IgD-negative memory B cell (primary cell): ENCODE data around the gene MIPEP. TPM values are rescaled to one million over a fixed set of nuclear protein-coding genes. Genes with fewer than 3 reads are reported as not detected.

Experiments
- H3K27ac Mint-ChIP-seq, 3 donors: one replicate each; pipeline ENCODE4 v1.8.0; 2020 to 2022; ENCODE audit warnings: mild to moderate bottlenecking in 3 of 3, mixed read lengths in 3 of 3, moderate library complexity in 1 of 3
- H3K27me3 Mint-ChIP-seq: one replicate; pipeline ENCODE4 v1.8.0; 2021; ENCODE audit warnings: mixed read lengths
- H3K36me3 Mint-ChIP-seq: one replicate; pipeline ENCODE4 v1.8.0; 2020; ENCODE audit warnings: mild to moderate bottlenecking, mixed read lengths
- H3K4me1 Mint-ChIP-seq, 3 donors: one replicate each; pipeline ENCODE4 v1.8.0; 2020 to 2022; ENCODE audit warnings: mixed read lengths in 3 of 3, mild to moderate bottlenecking in 1 of 3
- H3K4me3 Mint-ChIP-seq, 4 donors: one replicate each; pipeline ENCODE4 v1.8.0; 2020 to 2022; ENCODE audit warnings: mild to moderate bottlenecking in 4 of 4, mixed read lengths in 4 of 4, moderate library complexity in 3 of 4
- H3K9me3 Mint-ChIP-seq, 3 donors: one replicate each; pipeline ENCODE4 v1.8.0; 2020 to 2021; ENCODE audit warnings: mixed read lengths in 3 of 3, mild to moderate bottlenecking in 1 of 3
- polyA plus RNA-seq: library from polyadenylated mRNA; unstranded; fragments of 300-500 nt; fragmentation: Illumina TruSeq; gene quantifications from one replicate; pipeline ENCODE4 v1.2.3, GENCODE V29; 2021

MIPEP gene
- polyA plus RNA-seq, 1 donor from 2014 or later, result 11.7 TPM

DNA sequence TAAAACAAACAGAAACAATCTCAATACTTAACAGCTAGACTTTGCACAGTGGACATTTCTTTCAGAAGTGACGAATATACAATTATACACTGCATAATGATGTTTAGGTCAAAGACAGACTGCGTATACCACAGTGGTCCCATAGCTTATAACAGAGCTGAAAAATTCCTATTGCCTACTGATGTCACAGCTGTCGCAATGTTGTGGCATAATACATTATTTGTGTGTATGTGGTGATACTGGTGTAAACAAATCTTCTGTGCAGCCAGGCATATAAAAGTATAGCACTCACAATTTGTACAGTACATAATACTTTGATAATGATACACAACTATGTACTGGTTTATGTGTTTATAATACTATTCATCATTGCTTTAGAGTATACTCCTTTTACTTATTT is 202.3 kb downstream of the MIPEP start:
- Mint-ChIP-seq H3K36me3 (peaks cover 3% of the 10 kb centered on the region), H3K27ac (no peak overlapping the region), H3K4me3 (no peak overlapping the region), H3K27me3 (peaks cover 2% of the 10 kb centered on the region), H3K9me3 (peaks cover 3 to 9% (median 6%) of the 10 kb centered on the region in 3 donors), H3K4me1 (peaks cover 0 to 5% (median 0%) of the 10 kb centered on the region in 3 donors)

DNA sequence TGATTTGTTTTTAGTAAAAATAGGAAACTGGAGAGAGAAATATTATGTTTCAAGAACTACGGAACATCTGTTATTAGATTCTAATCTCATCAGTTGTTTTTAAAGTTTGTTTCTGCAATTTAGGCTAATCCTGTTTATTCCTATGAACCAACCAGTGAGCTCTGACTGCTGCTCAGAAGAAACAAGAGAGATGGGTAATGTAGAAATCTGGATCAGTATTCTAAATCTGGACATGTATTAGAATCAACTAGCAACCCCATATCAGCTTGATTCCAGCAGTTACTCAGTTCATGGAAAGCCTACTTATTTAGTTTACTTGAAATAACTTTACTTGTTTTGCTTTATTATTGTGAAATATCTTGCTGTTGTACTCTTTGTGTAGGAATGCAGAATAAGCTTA is 203.8 kb downstream of the MIPEP start:
- Mint-ChIP-seq H3K27me3 (peaks cover 4% of the 10 kb centered on the region), H3K4me1 (peaks cover 0 to 5% (median 0%) of the 10 kb centered on the region in 3 donors), H3K27ac (no peak overlapping the region), H3K4me3 (no peak overlapping the region), H3K36me3 (peaks cover 3% of the 10 kb centered on the region), H3K9me3 (peaks cover 3 to 9% (median 6%) of the 10 kb centered on the region in 3 donors)

- Mint-ChIP-seq H3K27ac (no peak overlapping the region), H3K4me3 (no peak overlapping the region)
These were observed 204.6 kb downstream of the MIPEP start for GRCh38 chr13:23684647-23685046.

DNA sequence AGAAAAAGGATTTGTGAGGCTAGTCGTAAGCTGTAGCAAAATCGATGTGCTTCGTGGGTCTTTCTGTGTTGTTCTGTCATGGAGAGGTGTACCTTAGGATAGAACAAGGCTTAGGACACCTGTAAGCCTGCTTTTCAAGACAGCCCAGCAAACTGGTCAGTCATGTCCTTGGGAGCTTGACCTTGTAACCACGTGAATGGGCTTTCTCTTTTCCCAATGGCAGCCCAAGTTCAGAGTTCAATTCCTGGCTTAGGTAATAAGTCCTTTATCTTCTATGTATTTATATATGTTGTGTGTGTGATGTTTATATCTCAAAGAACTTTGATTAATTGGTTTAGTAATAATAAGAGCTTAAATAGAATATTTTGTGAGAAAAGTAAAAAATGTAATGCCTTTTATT is 206.1 kb downstream of the MIPEP start:
- H3K9me3 Mint-ChIP-seq, result peaks cover 3 to 9% (median 6%) of the 10 kb centered on the region in 3 donors
- H3K27me3 Mint-ChIP-seq, result peaks cover 4% of the 10 kb centered on the region
- H3K36me3 Mint-ChIP-seq, result peaks cover 3% of the 10 kb centered on the region
- H3K4me3 Mint-ChIP-seq, result no peak overlapping the region
- no peak overlapping the region for H3K27ac Mint-ChIP-seq
- H3K4me1 Mint-ChIP-seq, result no peaks in the 10 kb centered on the region

More at GRCh38 chr13:23684647-23685046, 204.6 kb downstream of the MIPEP start:
- H3K27me3 Mint-ChIP-seq, result peaks cover 4% of the 10 kb centered on the region
- H3K36me3 Mint-ChIP-seq, result peaks cover 3% of the 10 kb centered on the region
- H3K9me3 Mint-ChIP-seq, result peaks cover 3 to 9% (median 6%) of the 10 kb centered on the region in 3 donors
- peaks cover 0 to 5% (median 0%) of the 10 kb centered on the region in 3 donors for H3K4me1 Mint-ChIP-seq

DNA sequence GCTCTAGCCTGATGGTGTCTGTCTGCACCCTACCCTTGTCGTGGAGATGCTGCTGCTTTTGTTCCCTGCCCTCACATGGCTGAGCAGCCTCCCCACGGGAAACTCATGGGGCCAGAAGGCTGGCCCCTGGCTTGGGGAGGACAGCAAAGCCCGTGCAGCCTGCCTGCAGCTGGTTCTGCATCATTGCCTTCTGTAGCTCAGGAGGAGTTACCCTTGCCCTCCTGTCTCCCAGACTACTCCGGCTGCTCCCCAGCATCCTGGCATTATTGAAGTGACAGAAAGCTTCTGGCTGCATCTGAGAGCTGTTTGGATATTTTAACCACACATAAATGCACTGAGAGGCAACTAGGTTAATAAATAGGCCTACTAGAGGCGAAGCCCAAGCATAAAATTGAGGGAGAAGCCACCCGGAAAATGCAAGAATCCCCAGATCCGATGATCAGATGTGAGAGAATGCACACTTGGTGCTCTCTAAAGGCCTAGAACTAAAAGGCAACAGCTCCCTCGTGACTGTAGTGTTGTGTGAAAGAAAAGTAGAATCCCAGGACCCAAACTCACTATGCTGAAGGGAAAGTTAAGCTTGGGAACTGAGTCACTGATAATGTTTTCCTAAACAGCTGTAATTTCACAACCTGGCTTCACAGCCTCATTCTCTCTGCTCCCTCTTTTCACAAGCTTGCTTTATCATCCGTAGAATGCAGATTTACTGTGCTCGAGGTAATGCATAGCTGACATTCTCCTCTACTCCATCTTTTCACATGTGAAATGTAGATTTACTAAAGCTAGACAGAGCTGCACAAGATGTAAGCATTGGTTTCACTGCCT is 208.1 kb downstream of the MIPEP start:
- H3K36me3 Mint-ChIP-seq, result peaks cover 3% of the 10 kb centered on the region
- H3K4me3 Mint-ChIP-seq, result no peak overlapping the region
- no peaks in the 10 kb centered on the region for H3K4me1 Mint-ChIP-seq

More for the DNA sequence above, 208.1 kb downstream of the MIPEP start:
- Mint-ChIP-seq H3K27ac (peak overlapping the region in 1 of 3 donors; percentile 59), H3K27me3 (peaks cover 6% of the 10 kb centered on the region), H3K9me3 (peaks cover 3 to 9% (median 6%) of the 10 kb centered on the region in 3 donors)

Other genes with a start within 250 kb of the MIPEP start
- gene C1QTNF9B, start 8.1 kb upstream of the MIPEP start, polyA plus RNA-seq, result not detected